ENCODE data around the gene DUSP3. TPM values are rescaled to one million over a fixed set of nuclear protein-coding genes. Genes with fewer than 3 reads are reported as not detected.

Gene DUSP3
- total and polyA plus RNA-seq, 9 donors: 13.4 to 60.4 (median 33.0) TPM

- H3K27ac ChIP-seq: no peak overlapping the region
- H3K9me3 ChIP-seq: no peaks in the 10 kb centered on the region
- no peak for DNase-seq
- no peaks in the 10 kb centered on the region for H3K4me1 ChIP-seq (ENCODE audit: insufficient read depth)
- no peaks in the 10 kb centered on the region for H3K36me3 ChIP-seq
- intact Hi-C loops (cut with DNase I): loop anchor here in 1 of 4 donors (10.0 kb wide), 1 partner anchor 194 kb away; no protein-coding TSS in a partner anchor
- no peak overlapping the region for H3K4me3 ChIP-seq
- WGBS, 3 donors: 87 to 90% (median 88%) methylated on average over 7 of the region's 7 CpGs
- H3K27me3 ChIP-seq: no peaks in the 10 kb centered on the region
- TF ChIP-seq POLR2A (IDR thresholded peaks at IDR 0.05) (no peak), EP300 (IDR thresholded peaks at IDR 0.05) (no peak)
- TF ChIP-seq, protein P1, sequence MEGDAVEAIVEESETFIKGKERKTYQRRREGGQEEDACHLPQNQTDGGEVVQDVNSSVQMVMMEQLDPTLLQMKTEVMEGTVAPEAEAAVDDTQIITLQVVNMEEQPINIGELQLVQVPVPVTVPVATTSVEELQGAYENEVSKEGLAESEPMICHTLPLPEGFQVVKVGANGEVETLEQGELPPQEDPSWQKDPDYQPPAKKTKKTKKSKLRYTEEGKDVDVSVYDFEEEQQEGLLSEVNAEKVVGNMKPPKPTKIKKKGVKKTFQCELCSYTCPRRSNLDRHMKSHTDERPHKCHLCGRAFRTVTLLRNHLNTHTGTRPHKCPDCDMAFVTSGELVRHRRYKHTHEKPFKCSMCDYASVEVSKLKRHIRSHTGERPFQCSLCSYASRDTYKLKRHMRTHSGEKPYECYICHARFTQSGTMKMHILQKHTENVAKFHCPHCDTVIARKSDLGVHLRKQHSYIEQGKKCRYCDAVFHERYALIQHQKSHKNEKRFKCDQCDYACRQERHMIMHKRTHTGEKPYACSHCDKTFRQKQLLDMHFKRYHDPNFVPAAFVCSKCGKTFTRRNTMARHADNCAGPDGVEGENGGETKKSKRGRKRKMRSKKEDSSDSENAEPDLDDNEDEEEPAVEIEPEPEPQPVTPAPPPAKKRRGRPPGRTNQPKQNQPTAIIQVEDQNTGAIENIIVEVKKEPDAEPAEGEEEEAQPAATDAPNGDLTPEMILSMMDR (IDR thresholded peaks at IDR 0.05): no peak
Observed at GRCh38 chr17:43768943-43769342, 9.8 kb downstream of the DUSP3 start.

DNA sequence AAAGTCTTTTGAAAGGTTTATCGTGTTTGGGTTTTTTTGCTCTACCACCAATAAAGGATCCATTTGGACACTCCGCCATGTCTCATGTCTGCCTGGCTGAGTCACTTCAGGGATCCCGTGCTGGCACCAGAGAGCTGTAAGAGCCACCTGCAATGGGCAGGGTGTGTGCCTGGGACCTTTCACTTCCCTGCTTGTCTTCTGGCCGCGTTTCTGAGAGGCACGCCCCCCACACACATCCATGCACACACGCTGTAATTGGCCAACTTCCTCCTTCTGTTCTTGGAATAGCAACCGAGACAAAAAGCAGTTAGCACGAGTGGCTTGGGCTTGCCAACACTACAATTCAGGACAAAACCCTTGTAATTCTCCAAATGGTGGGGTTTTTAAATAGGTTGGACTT is 10.4 kb downstream of the DUSP3 start:
- intact Hi-C loops (cut with DNase I): loop anchor here in 1 of 4 donors (10.0 kb wide), 1 partner anchor 194 kb away; no protein-coding TSS in a partner anchor
- Histone ChIP-seq H3K36me3 (no peaks in the 10 kb centered on the region), H3K4me3 (no peak overlapping the region), H3K27ac (no peak overlapping the region), H3K27me3 (no peaks in the 10 kb centered on the region), H3K4me1 (ENCODE audit: insufficient read depth) (no peaks in the 10 kb centered on the region), H3K9me3 (no peaks in the 10 kb centered on the region)
- 39 to 47% (median 44%) methylated on average over 9 of the region's 9 CpGs for WGBS, 3 donors
- no peak for TF ChIP-seq EP300 (IDR thresholded peaks at IDR 0.05)
- TF ChIP-seq POLR2A (IDR thresholded peaks at IDR 0.05): no peak
- TF ChIP-seq, protein P1 (IDR thresholded peaks at IDR 0.05): no peak
- no peak for DNase-seq

DNA sequence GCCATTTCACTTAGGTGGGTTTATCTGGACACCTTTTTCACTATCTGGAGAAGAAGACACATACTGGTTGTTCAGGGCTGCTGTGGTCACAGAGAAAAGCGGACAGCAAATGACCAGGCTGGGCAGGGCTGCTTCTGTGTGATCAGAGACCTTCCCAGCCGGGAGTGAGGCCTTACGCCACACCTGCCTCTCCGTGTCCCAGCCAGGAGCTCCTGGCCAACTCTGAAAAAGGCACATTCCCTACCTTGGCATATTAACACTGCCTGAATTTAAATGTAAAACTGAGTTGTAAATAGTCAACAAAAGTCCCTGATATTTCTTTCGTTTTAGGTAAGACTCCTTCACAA is 11.1 kb downstream of the DUSP3 start:
- Histone ChIP-seq H3K9me3 (no peaks in the 10 kb centered on the region), H3K27me3 (no peaks in the 10 kb centered on the region), H3K4me3 (no peak overlapping the region), H3K4me1 (ENCODE audit: insufficient read depth) (no peaks in the 10 kb centered on the region), H3K36me3 (no peaks in the 10 kb centered on the region), H3K27ac (no peak overlapping the region)
- DNase-seq: peak in 1 of 5 donors; percentile 12
- 74 to 82% (median 77%) methylated on average over 5 of the region's 5 CpGs for WGBS, 3 donors
- intact Hi-C loops (cut with DNase I): loop anchor here in 1 of 4 donors (10.0 kb wide), 1 partner anchor 193 kb away; no protein-coding TSS in a partner anchor
- no peak for TF ChIP-seq POLR2A (IDR thresholded peaks at IDR 0.05)
- TF ChIP-seq EP300 (IDR thresholded peaks at IDR 0.05): no peak
- TF ChIP-seq, protein P1 (IDR thresholded peaks at IDR 0.05): no peak

DNA sequence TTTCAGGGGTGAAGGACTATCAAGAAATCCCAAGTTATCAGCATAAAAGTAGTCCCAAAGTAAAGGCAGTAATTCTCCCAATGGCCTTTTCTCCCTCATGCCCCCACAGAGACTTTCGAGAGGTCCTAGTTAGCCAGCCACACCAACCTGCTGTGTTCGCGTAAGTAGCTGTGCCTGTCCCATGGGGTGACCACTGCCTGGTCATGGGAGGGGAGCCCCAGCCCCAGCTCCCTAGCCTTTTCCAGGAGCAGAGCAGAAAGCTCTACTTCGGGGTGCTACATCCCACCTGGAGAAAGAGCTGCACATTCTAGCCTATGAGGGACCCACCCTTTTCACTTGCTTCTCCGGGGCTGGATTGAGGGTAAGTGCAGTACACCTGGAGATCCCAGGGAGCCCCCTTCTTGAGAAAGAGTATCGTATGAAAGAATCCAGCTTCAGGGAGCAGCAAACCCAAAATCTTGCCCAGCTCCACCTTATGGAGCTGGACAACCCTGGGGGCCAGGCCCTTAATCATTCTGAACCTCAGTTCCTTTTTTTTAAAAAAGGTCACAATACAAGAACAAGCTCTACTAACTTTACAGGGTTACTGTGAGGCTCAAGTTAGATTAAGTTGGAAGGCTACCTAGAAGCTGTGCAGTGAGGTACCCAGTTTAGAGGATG is 11.6 kb downstream of the DUSP3 start:
- no peaks in the 10 kb centered on the region for H3K9me3 ChIP-seq
- no peak overlapping the region for H3K4me3 ChIP-seq
- 76 to 85% (median 79%) methylated on average over 6 of the region's 6 CpGs for WGBS, 3 donors
- H3K4me1 ChIP-seq (ENCODE audit: insufficient read depth): no peaks in the 10 kb centered on the region
- H3K36me3 ChIP-seq: no peaks in the 10 kb centered on the region
- intact Hi-C loops (cut with DNase I): loop anchor here in 1 of 4 donors (10.0 kb wide), 1 partner anchor 192 kb away; no protein-coding TSS in a partner anchor
- no peaks in the 10 kb centered on the region for H3K27me3 ChIP-seq
- TF ChIP-seq, protein P1 (IDR thresholded peaks at IDR 0.05): no peak
- no peak for TF ChIP-seq POLR2A (IDR thresholded peaks at IDR 0.05)
- no peak for TF ChIP-seq EP300 (IDR thresholded peaks at IDR 0.05)
- DNase-seq: no peak
- H3K27ac ChIP-seq: no peak overlapping the region

Data from ovary (tissue), 9 donors.